Measurements from ENCODE around the gene NAP1L3. TPM values are rescaled to one million over a fixed set of nuclear protein-coding genes. Genes with fewer than 3 reads are reported as not detected.

The NAP1L3 gene
- total RNA-seq, result 100 to 1,000 TPM in 1 of 8 experiments, 10 to 100 TPM in 4, 1 to 10 TPM in 2, under 1 TPM in 1; 0.45 to 119 (median 37.3) TPM

GRCh38 chrX:93673056-93673868, at the start of gene NAP1L3:
NAP1L3 (minus strand) TSS chrX:93673578; CDS start chrX:93673304, 274 bp downstream.
- H3K27ac ChIP-seq, result peak within 1 kb of the TSS; percentile 90 to 93
- ATAC-seq (replicated peaks in 6 of 8), result peak; percentile 87 to 97 (median 90)
- in situ Hi-C loops (cut with MboI; ENCODE audit: low pct_unique_long_range_greater_than_20kb in 2 of 9, low sequenced_read_pairs in 9 of 9, unreplicated experiment in 9 of 9), result no loop called here
- WGBS, 10 experiments, result 0 to 8% (median 0%) methylated on average over 2 to 19 of the region's 51 CpGs; no CpG with 5 or more reads in 5 of the 10 experiments
- H3K4me1 ChIP-seq (replicated peaks in 1 of 2), result no peaks in the 10 kb centered on the region
- peak within 1 kb of the TSS; percentile 59 to 98 (median 72) for H3K4me3 ChIP-seq

- Histone ChIP-seq H3K4me1 (replicated peaks in 1 of 2) (no peaks in the 10 kb centered on the region), H3K27ac (no peak overlapping the region), H3K4me3 (no peak overlapping the region)
- WGBS, 10 experiments, result 22 to 100% (median 60%) methylated on average over 1 to 4 of the region's 4 CpGs; no CpG with 5 or more reads in 3 of the 10 experiments
- in situ Hi-C loops (cut with MboI; ENCODE audit: low pct_unique_long_range_greater_than_20kb in 2 of 9, low sequenced_read_pairs in 9 of 9, unreplicated experiment in 9 of 9), result no loop called here
- ATAC-seq (replicated peaks in 6 of 8), result no peak
Measured at GRCh38 chrX:93711076-93711475, 37.7 kb upstream of the NAP1L3 start.

GRCh38 chrX:93703701-93704100, 30.3 kb upstream of the NAP1L3 start:
- in situ Hi-C loops (cut with MboI; ENCODE audit: low pct_unique_long_range_greater_than_20kb in 2 of 9, low sequenced_read_pairs in 9 of 9, unreplicated experiment in 9 of 9), result no loop called here
- Histone ChIP-seq H3K27ac (no peak overlapping the region), H3K4me1 (replicated peaks in 1 of 2) (no peaks in the 10 kb centered on the region), H3K4me3 (no peak overlapping the region)
- no peak for ATAC-seq (replicated peaks in 6 of 8)
- whole genome bisulfite sequencing, 10 experiments, result 0 to 100% (median 80%) methylated on average over 1 to 2 of the region's 2 CpGs

GRCh38 chrX:93695981-93696380, 22.6 kb upstream of the NAP1L3 start:
- Histone ChIP-seq H3K4me3 (no peak overlapping the region), H3K4me1 (replicated peaks in 1 of 2) (no peaks in the 10 kb centered on the region), H3K27ac (no peak overlapping the region)
- no peak for ATAC-seq (replicated peaks in 6 of 8)
- WGBS, 10 experiments, result 0 to 94% (median 70%) methylated on average over 1 to 6 of the region's 6 CpGs; no CpG with 5 or more reads in 5 of the 10 experiments
- in situ Hi-C loops (cut with MboI; ENCODE audit: low pct_unique_long_range_greater_than_20kb in 2 of 9, low sequenced_read_pairs in 9 of 9, unreplicated experiment in 9 of 9), result no loop called here

GRCh38 chrX:93673869-93674271, 492 bp upstream of the NAP1L3 start, which contains the start of gene FAM133A:
FAM133A (plus strand) TSS chrX:93674206; CDS start chrX:93709420, 35,214 bp downstream.
- peak; percentile 20 to 52 (median 38) for ATAC-seq (replicated peaks in 6 of 8)

GRCh38 chrX:93660575-93660974, 12.8 kb downstream of the NAP1L3 start:
- Histone ChIP-seq H3K4me3 (no peak overlapping the region), H3K27ac (no peak overlapping the region), H3K4me1 (replicated peaks in 1 of 2) (no peaks in the 10 kb centered on the region)
- WGBS, 10 experiments, result 67 to 100% methylated on average over 3 of the region's 7 CpGs; no CpG with 5 or more reads in 8 of the 10 experiments
- in situ Hi-C loops (cut with MboI; ENCODE audit: low pct_unique_long_range_greater_than_20kb in 2 of 9, low sequenced_read_pairs in 9 of 9, unreplicated experiment in 9 of 9), result no loop called here
- ATAC-seq (replicated peaks in 6 of 8), result no peak

More at GRCh38 chrX:93673869-93674271, 492 bp upstream of the NAP1L3 start, which contains the start of gene FAM133A:
- in situ Hi-C loops (cut with MboI; ENCODE audit: low pct_unique_long_range_greater_than_20kb in 2 of 9, low sequenced_read_pairs in 9 of 9, unreplicated experiment in 9 of 9), result no loop called here
- H3K27ac ChIP-seq, result peak within 1 kb of the TSS; percentile 90 to 93
- 0 to 11% (median 1%) methylated on average over 2 to 11 of the region's 11 CpGs; no CpG with 5 or more reads in 3 of the 10 experiments for WGBS, 10 experiments
- H3K4me3 ChIP-seq, result peak within 1 kb of the TSS; percentile 59 to 98 (median 72)
- no peaks in the 10 kb centered on the region for H3K4me1 ChIP-seq (replicated peaks in 1 of 2)

GRCh38 chrX:93649381-93649780, 24.0 kb downstream of the NAP1L3 start:
- Histone ChIP-seq H3K4me1 (replicated peaks in 1 of 2) (no peaks in the 10 kb centered on the region), H3K27ac (no peak overlapping the region), H3K4me3 (no peak overlapping the region)
- WGBS, 10 experiments, result 0 to 83% methylated on average over 1 of the region's 1 CpG; no CpG with 5 or more reads in 8 of the 10 experiments
- in situ Hi-C loops (cut with MboI; ENCODE audit: low pct_unique_long_range_greater_than_20kb in 2 of 9, low sequenced_read_pairs in 9 of 9, unreplicated experiment in 9 of 9), result no loop called here
- no peak for ATAC-seq (replicated peaks in 6 of 8)

GRCh38 chrX:93637591-93637990, 35.8 kb downstream of the NAP1L3 start:
- no peaks in the 10 kb centered on the region for H3K4me1 ChIP-seq (replicated peaks in 1 of 2)
- H3K4me3 ChIP-seq, result no peak overlapping the region
- no peak overlapping the region for H3K27ac ChIP-seq
- ATAC-seq (replicated peaks in 6 of 8), result no peak
- in situ Hi-C loops (cut with MboI; ENCODE audit: low pct_unique_long_range_greater_than_20kb in 2 of 9, low sequenced_read_pairs in 9 of 9, unreplicated experiment in 9 of 9), result no loop called here
- 0 to 80% (median 27%) methylated on average over 1 of the region's 2 CpGs; no CpG with 5 or more reads in 6 of the 10 experiments for WGBS, 10 experiments

Other genes starting within 250 kb of the NAP1L3 start
- 1 to 10 TPM in 5 of 8 experiments, under 1 TPM in 1, not detected in 2; 0.36 to 4.8 (median 1.9) TPM for gene FAM133A, start 628 bp upstream of the NAP1L3 start, total RNA-seq